Endothelial cell of umbilical vein (primary cell): Measurements from ENCODE around the gene TRPM3. TPM values are rescaled to one million over a fixed set of nuclear protein-coding genes. Genes with fewer than 3 reads are reported as not detected.

Source experiments
- BruUV-seq: library from RNA; stranded (reverse); fragments of 400-500 nt; replicated peaks from 2 replicates; lab custom pipeline; 2021; lab: Mats Ljungman, UMichigan
- CTCF ChIA-PET: fragments of 300-600, 350-600 bp; sonication (Branson Sonifier 250); formaldehyde crosslinking; loops from one replicate; lab custom pipeline; 2021; ENCODE audit warnings: antibody characterized with exemption, inconsistent platforms; lab: Charles Lee
- POLR2A ChIA-PET: fragments of 300-600, 350-600 bp; sonication (Branson Sonifier 250); formaldehyde crosslinking; loops from one replicate; lab custom pipeline; 2021; ENCODE audit warnings: antibody characterized with exemption, inconsistent platforms; lab: Charles Lee
- DNase-seq: peaks from one replicate; pipeline ENCODE4 v3.0.0-alpha.2; 2011; ENCODE audit warnings: low read depth, low spot score
- FAIRE-seq: peaks from 2 replicates; lab custom pipeline; 2011; peaks lifted over from hg19 to GRCh38; lab: Jason Lieb, UNC
- H2AFZ ChIP-seq: 2 replicates; pipeline ENCODE4 v1.6.0; 2012; ENCODE audit warnings: low read depth, low read length, control low read depth, inconsistent platforms
- H3K27ac ChIP-seq: 2 replicates; pipeline ENCODE4 v1.5.1; 2011; ENCODE audit warnings: low read depth, mild to moderate bottlenecking, control low read depth, low read length, moderate library complexity; ENCODE audit not compliant: insufficient read depth
- H3K27me3 ChIP-seq, 2 experiments: 2 replicates each; pipeline versions ENCODE4 v1.6.0 to v1.6.1; 2011; ENCODE audit warnings: low read length in 2 of 2, mixed read lengths in 1 of 2; ENCODE audit not compliant: control insufficient read depth in 2 of 2, insufficient read depth in 2 of 2
- H3K36me3 ChIP-seq, 2 experiments: 2 replicates in 1 of 2; 3 replicates in 1 of 2; pipeline ENCODE4 v1.5.1; 2011; ENCODE audit warnings: low read length in 2 of 2, mild to moderate bottlenecking in 1 of 2, moderate library complexity in 1 of 2; ENCODE audit not compliant: control insufficient read depth in 2 of 2, insufficient read depth in 2 of 2; ENCODE audit errors: extremely low read depth in 1 of 2
- H3K4me1 ChIP-seq: 3 replicates; pipeline ENCODE4 v1.5.1; 2011; ENCODE audit warnings: mild to moderate bottlenecking, low read length; ENCODE audit not compliant: control insufficient read depth, insufficient read depth; ENCODE audit errors: extremely low read depth
- H3K4me2 ChIP-seq: 2 replicates; pipeline ENCODE4 v1.6.1; 2011; ENCODE audit warnings: low read length, control low read depth, mixed read lengths; ENCODE audit not compliant: insufficient read depth
- H3K4me3 ChIP-seq, 3 experiments: fragments of 200-600 bp in 1 of 3; sonication (generic), shearing (Covaris generic) in 1 of 3; replicated peaks in 1 of 3; 2 replicates each; pipeline ENCODE4 v1.5.1; 2011 to 2016; ENCODE audit warnings: control low read depth in 3 of 3, low read length in 3 of 3, mild to moderate bottlenecking in 2 of 3, inconsistent platforms in 1 of 3, low read depth in 1 of 3, moderate library complexity in 1 of 3; ENCODE audit not compliant: insufficient read depth in 1 of 3
- H3K79me2 ChIP-seq: 2 replicates; pipeline ENCODE4 v1.6.0; 2012; ENCODE audit warnings: low read length, inconsistent platforms; ENCODE audit not compliant: control insufficient read depth, insufficient read depth
- H3K9ac ChIP-seq: replicated peaks from 2 replicates; pipeline ENCODE3; 2011; ENCODE audit warnings: low read length, control low read depth; ENCODE audit not compliant: insufficient read depth; ENCODE audit errors: extremely low read depth
- H3K9me1 ChIP-seq: replicated peaks from 3 replicates; pipeline ENCODE4 v1.6.0; 2011; ENCODE audit warnings: mild to moderate bottlenecking, low read length; ENCODE audit not compliant: control insufficient read depth, insufficient read depth; ENCODE audit errors: extremely low read depth
- H3K9me3 ChIP-seq: replicated peaks from 2 replicates; pipeline ENCODE4 v1.5.1; 2012; ENCODE audit warnings: low read length, inconsistent platforms; ENCODE audit not compliant: control insufficient read depth, insufficient read depth
- H4K20me1 ChIP-seq: replicated peaks from 2 replicates; pipeline ENCODE3; 2011; ENCODE audit warnings: mild to moderate bottlenecking, low read length; ENCODE audit not compliant: control insufficient read depth, insufficient read depth; ENCODE audit errors: extremely low read depth
- CTCF ChIP-seq, 2 donors: IDR thresholded peaks; 1 replicate in 1 of 2; 2 replicates in 1 of 2; pipeline ENCODE4 v1.5.1; 2011; ENCODE audit warnings: low read length in 2 of 2, mild to moderate bottlenecking in 2 of 2, moderate library complexity in 2 of 2, control low read depth in 1 of 2, inconsistent platforms in 1 of 2, low read depth in 1 of 2; ENCODE audit not compliant: insufficient read depth in 1 of 2; ENCODE audit errors: extremely low read depth in 1 of 2
- EZH2 ChIP-seq: IDR thresholded peaks from 2 replicates; pipeline ENCODE4 v1.6.1; 2012; ENCODE audit warnings: borderline replicate concordance, low read depth, mild to moderate bottlenecking, moderate library complexity, low read length, inconsistent platforms; ENCODE audit not compliant: severe bottlenecking
- FOS ChIP-seq: IDR thresholded peaks from 2 replicates; pipeline ENCODE4 v1.6.1; 2011; ENCODE audit warnings: mild to moderate bottlenecking, low read length, moderate library complexity, borderline replicate concordance; ENCODE audit not compliant: insufficient read depth
- GATA2 ChIP-seq: IDR thresholded peaks from 2 replicates; pipeline ENCODE4 v1.7.0; 2011; ENCODE audit warnings: low read depth, mild to moderate bottlenecking, moderate library complexity, mixed read lengths, low read length; ENCODE audit not compliant: insufficient read length, insufficient read depth
- JUN ChIP-seq: IDR thresholded peaks from 2 replicates; pipeline ENCODE4 v1.6.1; 2011; ENCODE audit warnings: borderline replicate concordance, low read depth; ENCODE audit not compliant: insufficient read length, insufficient read depth
- MAX ChIP-seq: IDR thresholded peaks from 2 replicates; pipeline ENCODE4 v1.6.1; 2011; ENCODE audit not compliant: insufficient read depth, insufficient read length
- MYC ChIP-seq: IDR thresholded peaks from one replicate; pipeline ENCODE4 v1.6.1; 2011; ENCODE audit warnings: mild to moderate bottlenecking, low read depth, low read length
- POLR2A ChIP-seq: IDR thresholded peaks from 2 replicates; pipeline ENCODE4 v1.6.1; 2012; ENCODE audit warnings: low read depth, mild to moderate bottlenecking, control low read depth, low read length
- POLR2AphosphoS5 ChIP-seq: IDR thresholded peaks from 2 replicates; pipeline ENCODE4 v1.6.1; 2012; ENCODE audit warnings: low read depth, mild to moderate bottlenecking, control low read depth, low read length, moderate library complexity; ENCODE audit not compliant: insufficient read depth
- dilution Hi-C: fragments of 300-500 bp; cut with MboI; formaldehyde crosslinking; loops from one replicate; pipeline ENCODE4 v1.15.0; 2019; ENCODE audit warnings: low sequenced_read_pairs; ENCODE audit not compliant: extremely low pct_ligation_motif_present
- intact Hi-C: fragments of 100-400 bp; cut with micrococcal nuclease; formaldehyde crosslinking; loops from one replicate; pipeline ENCODE4 v1.10.0; 2022
- polyA plus RNA-seq, 4 experiments: library from polyadenylated mRNA; depleted of rRNA in 3 of 4; stranded (reverse) in 3 of 4; unstranded in 1 of 4; fragments of >200 nt; gene quantifications; 2 replicates each; pipeline versions ENCODE4 v1.2.1 to v1.2.3, GENCODE V29; 2011 to 2012; ENCODE audit warnings: missing spikeins in 1 of 4
- total RNA-seq: library from RNA; stranded (reverse); gene quantifications from 2 replicates; pipeline ENCODE4 v1.2.3, GENCODE V29; 2021

TRPM3 gene
- total and polyA plus RNA-seq, 2 donors (not counting 3 experiments of a cell fraction or from before 2014, with no cell fraction given), result 0.17 to 0.33 TPM

GRCh38 chr9:70574151-70574837 lies 547.1 kb downstream of the TRPM3 start:
- no TSS peak for BruUV-seq
- no peaks in the 10 kb centered on the region for H3K79me2 ChIP-seq
- no peak overlapping the region for H3K9ac ChIP-seq
- H4K20me1 ChIP-seq, result no peaks in the 10 kb centered on the region
- CTCF ChIA-PET, result interaction anchor here (0.8 to 3.3 kb wide), 9 partner anchors 8 to 234 kb away, joined by 3 to 12 read pairs (median 3); no protein-coding TSS in a partner anchor
- dilution Hi-C loops, result no loop called here
- H3K4me3 ChIP-seq, result no peak overlapping the region
- peaks cover 10% of the 10 kb centered on the region for H3K4me1 ChIP-seq
- POLR2A ChIA-PET, result interaction anchor here (0.7 kb wide), 1 partner anchor 360 kb away, joined by 5 read pairs; no protein-coding TSS in a partner anchor
- no peaks in the 10 kb centered on the region for H3K36me3 ChIP-seq
- FAIRE-seq (no peak), DNase-seq (peak; percentile 32)
- no peak overlapping the region for H2AFZ ChIP-seq
- no peaks in the 10 kb centered on the region for H3K9me3 ChIP-seq
- H3K27me3 ChIP-seq, result no peaks in the 10 kb centered on the region
- intact Hi-C loops, result no loop called here
- no peak overlapping the region for H3K4me2 ChIP-seq
- no peak overlapping the region for H3K27ac ChIP-seq
- H3K9me1 ChIP-seq, result no peaks in the 10 kb centered on the region
- no peak for TF ChIP-seq MAX
- TF ChIP-seq JUN, result no peak
- TF ChIP-seq POLR2AphosphoS5, result no peak

- intact Hi-C loops, result no loop called here
- Histone ChIP-seq H2AFZ (no peak overlapping the region), H3K4me2 (no peak overlapping the region), H3K9me1 (no peaks in the 10 kb centered on the region), H3K79me2 (no peaks in the 10 kb centered on the region), H3K4me3 (no peak overlapping the region), H3K36me3 (no peaks in the 10 kb centered on the region), H3K27ac (no peak overlapping the region), H3K4me1 (peaks cover 10% of the 10 kb centered on the region), H4K20me1 (no peaks in the 10 kb centered on the region), H3K9ac (no peak overlapping the region), H3K27me3 (no peaks in the 10 kb centered on the region), H3K9me3 (no peaks in the 10 kb centered on the region)
- no peak for FAIRE-seq
- no peak for TF ChIP-seq CTCF (IDR thresholded peaks at IDR 0.05; ENCODE audit: extremely low read depth in 1 of 2, insufficient read depth in 1 of 2, low read depth in 1 of 2, low read length in 2 of 2)
- TF ChIP-seq EZH2, result no peak
- TF ChIP-seq POLR2A, result no peak
- TF ChIP-seq FOS, result no peak
- no peak for TF ChIP-seq MAX
- no peak for TF ChIP-seq GATA2
- no peak for TF ChIP-seq MYC
- no peak for TF ChIP-seq POLR2AphosphoS5
- no peak for TF ChIP-seq JUN
- DNase-seq, result no peak
- CTCF ChIA-PET, result interaction anchor here (1.7 to 3.3 kb wide), 2 partner anchors 10 to 233 kb away, joined by 4 to 12 read pairs; no protein-coding TSS in a partner anchor
- no TSS peak for BruUV-seq
- POLR2A ChIA-PET, result no interaction called here
- dilution Hi-C loops, result no loop called here
These were observed 548.1 kb downstream of the TRPM3 start for GRCh38 chr9:70573308-70573707.
